ENCODE measurements around the gene THAP11.

THAP11 gene

DNA sequence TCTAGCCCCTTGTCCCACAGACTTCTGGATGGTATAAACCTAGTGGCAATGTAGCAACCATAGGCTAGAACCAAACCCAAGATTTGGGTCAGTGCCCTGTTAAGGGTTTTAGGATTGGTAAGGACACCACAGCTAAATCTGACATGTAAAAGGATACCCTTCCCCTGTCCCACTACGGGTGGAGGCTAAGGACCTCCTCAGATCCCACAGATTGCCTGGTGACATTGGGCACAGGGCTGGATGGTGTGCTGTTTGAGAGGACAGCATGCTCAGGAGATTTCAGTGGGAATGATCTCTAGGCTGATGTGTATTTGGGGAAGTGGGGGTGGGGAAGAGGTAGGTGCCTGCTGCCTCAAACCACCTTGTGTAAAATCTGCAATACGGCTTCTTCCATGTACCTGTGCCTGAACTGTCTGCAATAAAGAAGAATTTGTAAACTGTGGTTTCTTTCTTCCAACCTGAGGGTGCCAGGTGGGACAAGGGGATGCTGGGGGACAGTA, 30.1 kb downstream of the THAP11 start:
- Histone ChIP-seq H3K27me3 (ENCODE audit: control insufficient read depth in 5 of 5, insufficient read depth in 4 of 5, low read length in 5 of 5) (no peaks in the 10 kb centered on the region), H3K36me3 (ENCODE audit: control insufficient read depth in 5 of 5, insufficient read depth in 5 of 5, low read length in 5 of 5) (peaks cover 6 to 63% (median 46%) of the 10 kb centered on the region in 5 donors), H3K4me3 (ENCODE audit: low read depth in 1 of 5, low read length in 5 of 5) (peak overlapping the region; percentile 77 to 93 (median 90)), H3K9me3 (ENCODE audit: control insufficient read depth in 5 of 5, low read length in 5 of 5) (no peaks in the 10 kb centered on the region), H3K4me1 (ENCODE audit: control insufficient read depth in 5 of 5, insufficient read depth in 5 of 5, low read length in 5 of 5) (peaks cover 6 to 44% (median 29%) of the 10 kb centered on the region in 5 donors), H3K27ac (ENCODE audit: low read depth, low read length) (peak overlapping the region; percentile 79), H3K9ac (ENCODE audit: low read length in 5 of 5) (peak overlapping the region; percentile 22 to 94 (median 74))

GRCh38 chr16:67872631-67873434, 30.7 kb downstream of the THAP11 start, which contains the start of gene EDC4:
Gene EDC4 (plus strand): TSS chr16:67873052. CDS start chr16:67873262, 210 bp downstream.
- Histone ChIP-seq H3K9me3 (ENCODE audit: control insufficient read depth in 5 of 5, low read length in 5 of 5) (no peaks in the 10 kb centered on the region), H3K4me1 (ENCODE audit: control insufficient read depth in 5 of 5, insufficient read depth in 5 of 5, low read length in 5 of 5) (peaks cover 6 to 44% (median 29%) of the 10 kb centered on the region in 5 donors), H3K27ac (ENCODE audit: low read depth, low read length) (peak within 1 kb of the TSS; percentile 79), H3K27me3 (ENCODE audit: control insufficient read depth in 5 of 5, insufficient read depth in 4 of 5, low read length in 5 of 5) (no peaks in the 10 kb centered on the region), H3K9ac (ENCODE audit: low read length in 5 of 5) (peak within 1 kb of the TSS; percentile 87 to 98 (median 94)), H3K36me3 (ENCODE audit: control insufficient read depth in 5 of 5, insufficient read depth in 5 of 5, low read length in 5 of 5) (peaks cover 6 to 63% (median 48%) of the 10 kb centered on the region in 5 donors), H3K4me3 (ENCODE audit: low read depth in 1 of 5, low read length in 5 of 5) (peak within 1 kb of the TSS; percentile 89 to 93 (median 90))

GRCh38 chr16:67873435-67874370, 31.6 kb downstream of the THAP11 start:
- H3K9ac ChIP-seq (ENCODE audit: low read length in 5 of 5): peak overlapping the region; percentile 87 to 98 (median 94)
- H3K9me3 ChIP-seq (ENCODE audit: control insufficient read depth in 5 of 5, low read length in 5 of 5): no peaks in the 10 kb centered on the region
- H3K4me3 ChIP-seq (ENCODE audit: low read depth in 1 of 5, low read length in 5 of 5): peak overlapping the region; percentile 89 to 93 (median 90)
- peaks cover 6 to 44% (median 29%) of the 10 kb centered on the region in 5 donors for H3K4me1 ChIP-seq (ENCODE audit: control insufficient read depth in 5 of 5, insufficient read depth in 5 of 5, low read length in 5 of 5)
- H3K27ac ChIP-seq (ENCODE audit: low read depth, low read length): peak overlapping the region; percentile 79
- H3K36me3 ChIP-seq (ENCODE audit: control insufficient read depth in 5 of 5, insufficient read depth in 5 of 5, low read length in 5 of 5): peaks cover 6 to 63% (median 48%) of the 10 kb centered on the region in 5 donors
- no peaks in the 10 kb centered on the region for H3K27me3 ChIP-seq (ENCODE audit: control insufficient read depth in 5 of 5, insufficient read depth in 4 of 5, low read length in 5 of 5)

- Histone ChIP-seq H3K9ac (ENCODE audit: low read length in 5 of 5) (peak overlapping the region in 4 of 5 donors; percentile 92 to 98 (median 95)), H3K27ac (ENCODE audit: low read depth, low read length) (no peak overlapping the region)
These were observed 32.3 kb downstream of the THAP11 start for GRCh38 chr16:67874372-67874771.

DNA sequence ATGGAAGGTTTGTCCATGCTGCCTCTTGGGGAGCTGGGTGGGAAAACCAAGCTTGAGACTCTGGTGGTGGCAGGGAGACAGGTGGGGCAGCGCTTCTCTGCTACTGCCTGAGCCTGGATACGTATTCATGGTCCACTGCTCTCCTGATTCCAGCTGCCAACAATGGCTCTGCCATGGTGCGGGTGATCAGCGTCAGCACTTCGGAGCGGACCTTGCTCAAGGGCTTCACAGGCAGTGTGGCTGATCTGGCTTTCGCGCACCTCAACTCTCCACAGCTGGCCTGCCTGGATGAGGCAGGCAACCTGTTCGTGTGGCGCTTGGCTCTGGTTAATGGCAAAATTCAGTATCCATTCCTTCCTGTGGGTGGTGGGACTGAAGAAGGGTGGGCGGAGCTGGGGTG, 34.9 kb downstream of the THAP11 start:
- Histone ChIP-seq H3K4me1 (ENCODE audit: control insufficient read depth in 5 of 5, insufficient read depth in 5 of 5, low read length in 5 of 5) (peaks cover 6 to 37% (median 29%) of the 10 kb centered on the region in 5 donors), H3K9me3 (ENCODE audit: control insufficient read depth in 5 of 5, low read length in 5 of 5) (no peaks in the 10 kb centered on the region), H3K36me3 (ENCODE audit: control insufficient read depth in 5 of 5, insufficient read depth in 5 of 5, low read length in 5 of 5) (peaks cover 0 to 67% (median 60%) of the 10 kb centered on the region in 5 donors), H3K9ac (ENCODE audit: low read length in 5 of 5) (no peak overlapping the region), H3K27ac (ENCODE audit: low read depth, low read length) (no peak overlapping the region), H3K4me3 (ENCODE audit: low read depth in 1 of 5, low read length in 5 of 5) (no peak overlapping the region), H3K27me3 (ENCODE audit: control insufficient read depth in 5 of 5, insufficient read depth in 4 of 5, low read length in 5 of 5) (no peaks in the 10 kb centered on the region)

More at GRCh38 chr16:67874372-67874771, 32.3 kb downstream of the THAP11 start:
- Histone ChIP-seq H3K9me3 (ENCODE audit: control insufficient read depth in 5 of 5, low read length in 5 of 5) (no peaks in the 10 kb centered on the region), H3K36me3 (ENCODE audit: control insufficient read depth in 5 of 5, insufficient read depth in 5 of 5, low read length in 5 of 5) (peaks cover 6 to 65% (median 53%) of the 10 kb centered on the region in 5 donors), H3K4me3 (ENCODE audit: low read depth in 1 of 5, low read length in 5 of 5) (peak overlapping the region; percentile 89 to 93 (median 90)), H3K27me3 (ENCODE audit: control insufficient read depth in 5 of 5, insufficient read depth in 4 of 5, low read length in 5 of 5) (no peaks in the 10 kb centered on the region), H3K4me1 (ENCODE audit: control insufficient read depth in 5 of 5, insufficient read depth in 5 of 5, low read length in 5 of 5) (peaks cover 6 to 44% (median 29%) of the 10 kb centered on the region in 5 donors)

GRCh38 chr16:67878232-67878631, 36.1 kb downstream of the THAP11 start:
- H3K36me3 ChIP-seq (ENCODE audit: control insufficient read depth in 5 of 5, insufficient read depth in 5 of 5, low read length in 5 of 5): peaks cover 0 to 79% (median 71%) of the 10 kb centered on the region in 5 donors
- no peak overlapping the region for H3K27ac ChIP-seq (ENCODE audit: low read depth, low read length)
- H3K9ac ChIP-seq (ENCODE audit: low read length in 5 of 5): no peak overlapping the region
- no peaks in the 10 kb centered on the region for H3K9me3 ChIP-seq (ENCODE audit: control insufficient read depth in 5 of 5, low read length in 5 of 5)
- no peaks in the 10 kb centered on the region for H3K27me3 ChIP-seq (ENCODE audit: control insufficient read depth in 5 of 5, insufficient read depth in 4 of 5, low read length in 5 of 5)
- peaks cover 5 to 29% (median 21%) of the 10 kb centered on the region in 5 donors for H3K4me1 ChIP-seq (ENCODE audit: control insufficient read depth in 5 of 5, insufficient read depth in 5 of 5, low read length in 5 of 5)
- no peak overlapping the region for H3K4me3 ChIP-seq (ENCODE audit: low read depth in 1 of 5, low read length in 5 of 5)

- Histone ChIP-seq H3K9me3 (ENCODE audit: control insufficient read depth in 5 of 5, low read length in 5 of 5) (no peaks in the 10 kb centered on the region), H3K27ac (ENCODE audit: low read depth, low read length) (no peak overlapping the region), H3K4me3 (ENCODE audit: low read depth in 1 of 5, low read length in 5 of 5) (no peak overlapping the region), H3K9ac (ENCODE audit: low read length in 5 of 5) (no peak overlapping the region), H3K36me3 (ENCODE audit: control insufficient read depth in 5 of 5, insufficient read depth in 5 of 5, low read length in 5 of 5) (peaks cover 0 to 85% (median 77%) of the 10 kb centered on the region in 5 donors), H3K4me1 (ENCODE audit: control insufficient read depth in 5 of 5, insufficient read depth in 5 of 5, low read length in 5 of 5) (peaks cover 3 to 23% (median 15%) of the 10 kb centered on the region in 5 donors), H3K27me3 (ENCODE audit: control insufficient read depth in 5 of 5, insufficient read depth in 4 of 5, low read length in 5 of 5) (no peaks in the 10 kb centered on the region)
These were observed 36.7 kb downstream of the THAP11 start for GRCh38 chr16:67878846-67879245.

GRCh38 chr16:67879462-67879861, 37.3 kb downstream of the THAP11 start:
- Histone ChIP-seq H3K36me3 (ENCODE audit: control insufficient read depth in 5 of 5, insufficient read depth in 5 of 5, low read length in 5 of 5) (peaks cover 0 to 91% (median 80%) of the 10 kb centered on the region in 5 donors), H3K27ac (ENCODE audit: low read depth, low read length) (no peak overlapping the region), H3K4me1 (ENCODE audit: control insufficient read depth in 5 of 5, insufficient read depth in 5 of 5, low read length in 5 of 5) (peaks cover 1 to 18% (median 15%) of the 10 kb centered on the region in 5 donors)

GRCh38 chr16:67879936-67880335, 37.8 kb downstream of the THAP11 start:
- Histone ChIP-seq H3K27me3 (ENCODE audit: control insufficient read depth in 5 of 5, insufficient read depth in 4 of 5, low read length in 5 of 5) (no peaks in the 10 kb centered on the region), H3K4me1 (ENCODE audit: control insufficient read depth in 5 of 5, insufficient read depth in 5 of 5, low read length in 5 of 5) (peaks cover 2 to 17% (median 13%) of the 10 kb centered on the region in 5 donors), H3K4me3 (ENCODE audit: low read depth in 1 of 5, low read length in 5 of 5) (no peak overlapping the region), H3K36me3 (ENCODE audit: control insufficient read depth in 5 of 5, insufficient read depth in 5 of 5, low read length in 5 of 5) (peaks cover 0 to 93% (median 80%) of the 10 kb centered on the region in 5 donors), H3K9me3 (ENCODE audit: control insufficient read depth in 5 of 5, low read length in 5 of 5) (no peaks in the 10 kb centered on the region), H3K9ac (ENCODE audit: low read length in 5 of 5) (no peak overlapping the region), H3K27ac (ENCODE audit: low read depth, low read length) (no peak overlapping the region)

More at GRCh38 chr16:67879462-67879861, 37.3 kb downstream of the THAP11 start:
- Histone ChIP-seq H3K4me3 (ENCODE audit: low read depth in 1 of 5, low read length in 5 of 5) (no peak overlapping the region), H3K9me3 (ENCODE audit: control insufficient read depth in 5 of 5, low read length in 5 of 5) (no peaks in the 10 kb centered on the region), H3K27me3 (ENCODE audit: control insufficient read depth in 5 of 5, insufficient read depth in 4 of 5, low read length in 5 of 5) (no peaks in the 10 kb centered on the region), H3K9ac (ENCODE audit: low read length in 5 of 5) (no peak overlapping the region)

All from subcutaneous abdominal adipose tissue (tissue), 5 donors.